Measurements from ENCODE around the gene ULK4. TPM values are rescaled to one million over a fixed set of nuclear protein-coding genes. Genes with fewer than 3 reads are reported as not detected.

The ULK4 gene
- total RNA-seq, 2 donors from 2014 or later = 28.7 to 38.4 TPM

GRCh38 chr3:41251593-41251992 lies 710.3 kb downstream of the ULK4 start:
- no peak for ATAC-seq (ENCODE audit: insufficient number of reproducible peaks, low FRiP score, low read depth)
- no peaks in the 10 kb centered on the region for H3K9me3 ChIP-seq

GRCh38 chr3:41250825-41251224 lies 711.1 kb downstream of the ULK4 start:
- no peaks in the 10 kb centered on the region for H3K27me3 ChIP-seq (replicated peaks; ENCODE audit: insufficient read depth)
- H3K4me3 ChIP-seq = no peak overlapping the region
- no peaks in the 10 kb centered on the region for H3K36me3 ChIP-seq
- TF ChIP-seq CTCF (IDR thresholded peaks at IDR 0.05) = no peak
- ATAC-seq (ENCODE audit: insufficient number of reproducible peaks, low FRiP score, low read depth) (no peak), DNase-seq (ENCODE audit: low spot score) (no peak)
- no peaks in the 10 kb centered on the region for H3K9me3 ChIP-seq
- peaks cover 0 to 21% of the 10 kb centered on the region in 2 donors for H3K4me1 ChIP-seq (ENCODE audit: control insufficient read depth in 1 of 2, low read depth in 2 of 2)
- H3K27ac ChIP-seq = no peak overlapping the region

More at GRCh38 chr3:41251593-41251992, 710.3 kb downstream of the ULK4 start:
- no peak overlapping the region for H3K27ac ChIP-seq
- no peaks in the 10 kb centered on the region for H3K36me3 ChIP-seq
- H3K27me3 ChIP-seq (replicated peaks; ENCODE audit: insufficient read depth) = no peaks in the 10 kb centered on the region
- TF ChIP-seq CTCF (IDR thresholded peaks at IDR 0.05) = no peak
- peaks cover 0 to 17% of the 10 kb centered on the region in 2 donors for H3K4me1 ChIP-seq (ENCODE audit: control insufficient read depth in 1 of 2, low read depth in 2 of 2)
- H3K4me3 ChIP-seq = no peak overlapping the region
- no peak for DNase-seq (ENCODE audit: low spot score)

GRCh38 chr3:41249318-41249717 lies 712.6 kb downstream of the ULK4 start:
- DNase-seq (ENCODE audit: low spot score) = no peak

GRCh38 chr3:41248525-41248924 lies 713.4 kb downstream of the ULK4 start:
- peaks cover 5% of the 10 kb centered on the region for H3K36me3 ChIP-seq
- no peak overlapping the region for H3K4me3 ChIP-seq
- ATAC-seq (ENCODE audit: insufficient number of reproducible peaks, low FRiP score, low read depth) = no peak
- TF ChIP-seq CTCF (IDR thresholded peaks at IDR 0.05) = no peak
- no peaks in the 10 kb centered on the region for H3K9me3 ChIP-seq
- H3K27ac ChIP-seq = no peak overlapping the region
- no peak for DNase-seq (ENCODE audit: low spot score)
- no peaks in the 10 kb centered on the region for H3K27me3 ChIP-seq (replicated peaks; ENCODE audit: insufficient read depth)
- H3K4me1 ChIP-seq (ENCODE audit: control insufficient read depth in 1 of 2, low read depth in 2 of 2) = peaks cover 0 to 21% of the 10 kb centered on the region in 2 donors

More at GRCh38 chr3:41249318-41249717, 712.6 kb downstream of the ULK4 start:
- H3K4me1 ChIP-seq (ENCODE audit: control insufficient read depth in 1 of 2, low read depth in 2 of 2) = peaks cover 0 to 21% of the 10 kb centered on the region in 2 donors
- H3K4me3 ChIP-seq = no peak overlapping the region
- H3K27ac ChIP-seq = no peak overlapping the region
- H3K27me3 ChIP-seq (replicated peaks; ENCODE audit: insufficient read depth) = no peaks in the 10 kb centered on the region
- H3K9me3 ChIP-seq = no peaks in the 10 kb centered on the region
- TF ChIP-seq CTCF (IDR thresholded peaks at IDR 0.05) = no peak
- no peak for ATAC-seq (ENCODE audit: insufficient number of reproducible peaks, low FRiP score, low read depth)
- peaks cover 5% of the 10 kb centered on the region for H3K36me3 ChIP-seq

GRCh38 chr3:41247055-41248004 lies 714.6 kb downstream of the ULK4 start:
- TF ChIP-seq CTCF (IDR thresholded peaks at IDR 0.05) = no peak
- DNase-seq (ENCODE audit: low spot score) (no peak), ATAC-seq (ENCODE audit: insufficient number of reproducible peaks, low FRiP score, low read depth) (no peak)
- Histone ChIP-seq H3K9me3 (no peaks in the 10 kb centered on the region), H3K27ac (peak overlapping the region in 1 of 2 donors; percentile 27), H3K27me3 (replicated peaks; ENCODE audit: insufficient read depth) (no peaks in the 10 kb centered on the region), H3K4me3 (no peak overlapping the region), H3K36me3 (peaks cover 5% of the 10 kb centered on the region), H3K4me1 (ENCODE audit: control insufficient read depth in 1 of 2, low read depth in 2 of 2) (peaks cover 0 to 21% of the 10 kb centered on the region in 2 donors)
